GM18951 (cell line): Measurements from ENCODE around the gene SEMA5A.

Experiments
- POLR2A ChIP-seq: IDR thresholded peaks from 4 replicates; pipeline ENCODE4 v1.6.1; 2011; ENCODE audit warnings: mild to moderate bottlenecking; ENCODE audit not compliant: insufficient read length, insufficient read depth; ENCODE audit errors: extremely low read depth
- in situ Hi-C: fragments of 300-500 bp; cut with MboI; formaldehyde crosslinking; loops from one replicate; pipeline ENCODE4 v1.12.0; 2022; ENCODE audit warnings: low sequenced_read_pairs, mixed read lengths, inconsistent platforms; ENCODE audit not compliant: unreplicated experiment

Gene SEMA5A

DNA sequence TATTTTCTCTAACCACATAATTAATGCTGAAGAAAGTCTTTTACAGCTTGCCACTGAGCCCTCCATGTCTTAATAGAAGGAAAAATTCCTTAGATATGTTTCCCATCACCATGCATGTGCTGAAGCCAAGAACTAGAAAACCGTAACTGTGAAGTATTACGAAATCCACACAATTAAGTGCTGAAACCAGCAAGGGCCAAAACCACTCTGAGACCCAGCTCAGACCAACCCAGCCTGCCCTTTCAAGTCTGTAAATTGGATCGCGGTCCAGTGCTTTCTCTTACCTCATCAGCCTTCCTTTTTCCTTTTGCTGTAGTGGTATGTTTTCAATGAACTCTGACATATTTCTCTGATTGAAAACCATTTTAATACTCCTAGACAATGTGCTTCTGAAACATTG is 26.3 kb downstream of the SEMA5A start:
- in situ Hi-C loops, result no loop called here
- no peak for TF ChIP-seq POLR2A

DNA sequence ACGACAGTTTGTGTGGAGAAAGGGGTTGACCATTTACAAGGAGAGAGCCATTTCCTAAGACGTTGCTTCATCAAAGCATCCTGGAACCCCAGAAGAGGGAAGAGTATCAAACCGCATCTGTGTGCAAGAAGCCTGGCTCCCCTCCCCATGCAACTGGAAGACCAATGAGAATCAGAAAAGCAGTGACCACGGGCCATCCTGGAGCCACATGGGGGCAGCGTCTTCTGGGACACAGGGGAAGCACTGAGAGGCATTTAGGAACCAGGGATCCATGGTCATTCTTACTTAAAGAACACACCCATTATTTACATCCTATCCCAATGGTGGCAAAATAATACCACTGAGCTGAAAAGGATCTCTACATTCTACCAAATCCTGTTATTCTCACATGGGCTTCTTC is 29.3 kb downstream of the SEMA5A start:
- in situ Hi-C loops, result no loop called here
- no peak for TF ChIP-seq POLR2A

- TF ChIP-seq POLR2A, result no peak
- in situ Hi-C loops, result no loop called here
Observed at GRCh38 chr5:9515436-9515835, 30.4 kb downstream of the SEMA5A start.

GRCh38 chr5:9514968-9515367 is 30.9 kb downstream of the SEMA5A start:
- TF ChIP-seq POLR2A, result no peak
- in situ Hi-C loops, result no loop called here

DNA sequence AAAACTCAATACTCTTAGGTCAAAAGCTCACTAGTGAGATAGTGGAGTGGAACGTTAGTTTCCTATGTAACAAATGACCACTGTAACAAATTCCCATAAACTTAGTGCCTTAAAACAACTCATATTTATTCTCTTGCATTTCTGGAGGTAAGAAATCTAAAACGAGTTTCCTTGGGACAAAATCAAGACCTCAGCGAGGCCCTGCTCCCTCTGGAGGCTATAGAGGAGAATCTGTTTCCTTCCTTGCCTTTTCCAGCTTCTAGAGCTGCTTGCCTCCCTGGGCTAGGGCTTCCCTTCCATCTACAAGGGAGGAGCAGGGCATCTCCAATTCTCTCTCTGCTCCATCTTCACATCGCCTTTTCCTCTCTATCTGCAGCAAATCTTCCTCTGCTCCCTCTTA is 32.0 kb downstream of the SEMA5A start:
- in situ Hi-C loops, result no loop called here
- no peak for TF ChIP-seq POLR2A

- TF ChIP-seq POLR2A, result no peak
- in situ Hi-C loops, result no loop called here
Observed at GRCh38 chr5:9512457-9512856, 33.4 kb downstream of the SEMA5A start.

- no peak for TF ChIP-seq POLR2A
- in situ Hi-C loops, result no loop called here
Observed at GRCh38 chr5:9507974-9508373, 37.9 kb downstream of the SEMA5A start.

GRCh38 chr5:9505225-9505624 is 40.6 kb downstream of the SEMA5A start:
- no peak for TF ChIP-seq POLR2A
- in situ Hi-C loops, result no loop called here

- in situ Hi-C loops, result no loop called here
- TF ChIP-seq POLR2A, result no peak
Observed at GRCh38 chr5:9502864-9503263, 43.0 kb downstream of the SEMA5A start.

- in situ Hi-C loops, result no loop called here
- TF ChIP-seq POLR2A, result no peak
Observed at GRCh38 chr5:9502050-9502834, 43.6 kb downstream of the SEMA5A start.

GRCh38 chr5:9500625-9501024 is 45.2 kb downstream of the SEMA5A start:
- TF ChIP-seq POLR2A, result no peak
- in situ Hi-C loops, result no loop called here

DNA sequence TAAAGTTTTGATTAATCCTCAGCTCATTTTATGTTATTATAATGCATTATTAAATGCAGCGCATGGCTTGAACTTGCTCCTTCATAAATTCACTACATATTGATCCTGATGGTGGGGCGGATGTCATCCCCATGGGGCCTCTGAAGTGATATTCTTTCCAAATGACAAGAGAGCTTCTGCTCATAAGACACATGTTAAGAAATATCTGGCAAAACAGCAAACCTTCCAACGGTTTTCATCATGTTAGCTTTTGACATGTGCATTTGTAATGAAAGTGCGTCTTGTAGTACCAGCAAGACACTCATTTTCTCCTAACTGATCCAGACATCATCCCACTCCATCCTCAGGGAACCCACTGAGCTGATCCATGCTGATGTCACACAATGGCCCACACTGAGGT is 45.7 kb downstream of the SEMA5A start:
- TF ChIP-seq POLR2A, result no peak
- in situ Hi-C loops, result no loop called here

DNA sequence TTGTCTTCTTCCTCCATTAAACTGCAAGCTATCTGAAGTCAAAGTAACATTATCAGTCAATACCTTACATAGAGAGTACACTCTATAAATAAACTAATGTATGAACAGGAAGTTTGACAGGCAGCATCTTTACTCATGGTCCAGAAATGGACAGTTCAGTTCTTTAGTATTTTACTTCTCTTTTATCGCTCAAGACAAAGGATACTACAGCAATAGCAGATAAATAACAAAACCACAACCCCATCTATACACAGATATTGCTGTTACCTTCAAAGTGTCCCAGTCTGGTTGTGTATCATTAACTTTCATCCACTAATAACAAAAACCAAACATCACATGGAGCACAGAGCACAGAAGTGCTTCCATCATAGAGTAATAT is 46.4 kb downstream of the SEMA5A start:
- in situ Hi-C loops, result no loop called here
- no peak for TF ChIP-seq POLR2A

DNA sequence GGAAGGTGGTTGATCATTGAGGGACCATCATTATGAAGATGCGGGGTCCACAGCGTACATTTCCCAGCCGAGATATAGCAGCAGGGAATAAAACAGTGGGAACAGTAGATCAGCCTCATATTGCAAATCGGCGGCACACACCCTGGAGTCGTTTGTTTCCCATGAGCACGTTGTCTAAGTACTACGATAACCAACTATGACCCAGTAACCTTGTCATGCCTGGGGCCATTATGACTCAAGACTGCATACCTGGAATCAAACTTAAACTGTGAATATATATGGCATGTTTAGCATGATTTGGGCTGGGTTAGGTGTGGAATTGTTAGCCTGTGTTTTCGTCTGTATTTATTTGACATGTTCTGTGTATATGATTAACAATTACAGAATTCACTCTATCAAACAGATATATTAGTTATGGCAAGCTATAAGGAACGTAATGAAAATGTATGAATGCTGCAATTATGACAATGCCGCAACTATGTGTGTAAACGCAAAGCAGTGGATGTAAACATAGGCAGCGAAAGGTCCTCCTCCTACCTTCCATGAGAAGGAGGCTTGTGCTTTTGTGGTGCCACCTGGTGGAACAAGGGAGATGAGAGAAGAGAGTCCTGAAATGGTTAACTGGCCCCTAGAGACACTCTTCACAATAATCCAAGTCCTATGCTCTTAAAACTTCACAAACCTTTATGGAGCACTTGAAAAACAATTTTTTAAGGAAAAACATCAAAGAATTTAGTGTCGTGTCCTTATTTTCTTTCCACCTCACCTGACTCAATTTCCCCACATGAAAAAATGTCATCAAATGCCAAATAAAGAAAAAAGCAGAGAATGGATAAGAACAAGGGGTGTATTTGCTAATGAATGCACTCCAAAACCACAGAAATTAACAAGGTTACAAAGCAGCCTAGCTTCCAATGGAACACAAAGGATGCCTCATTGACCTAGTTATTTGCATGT is 47.1 kb downstream of the SEMA5A start:
- no peak for TF ChIP-seq POLR2A
- in situ Hi-C loops, result no loop called here
